ENCODE results near the gene PCGF2.
A peak's percentile ranks its signal among the peaks of the same experiment; 100 is the strongest.

The PCGF2 gene

DNA sequence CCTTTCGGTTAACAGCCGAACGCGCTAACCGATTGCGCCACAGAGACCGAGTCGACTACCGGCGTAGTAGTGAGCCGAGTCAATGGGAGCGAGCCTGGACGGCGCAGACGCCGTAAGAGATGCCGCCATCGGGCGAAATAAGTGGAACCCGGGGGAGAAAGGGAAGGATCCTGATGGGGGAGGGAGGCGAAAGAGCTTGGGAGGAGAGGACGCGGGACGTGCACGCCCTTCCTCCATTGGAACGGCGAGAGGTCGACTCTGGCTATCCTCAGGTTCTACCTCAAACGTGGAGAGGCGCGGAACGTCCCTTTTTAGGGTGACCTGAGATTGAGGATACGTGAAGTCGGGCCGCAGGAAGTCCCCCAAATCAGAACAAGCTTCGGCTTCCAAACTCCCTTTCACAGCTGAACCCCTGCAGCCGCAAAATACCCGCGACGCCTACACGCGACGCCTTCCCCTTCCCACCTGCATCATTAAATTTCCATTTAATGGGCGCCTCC, 3.7 kb upstream of the PCGF2 start:
- peak overlapping the region; percentile 85 for H3K4me3 ChIP-seq (ENCODE audit: control insufficient read depth, low read depth, low read length)
- TF ChIP-seq, protein P1, sequence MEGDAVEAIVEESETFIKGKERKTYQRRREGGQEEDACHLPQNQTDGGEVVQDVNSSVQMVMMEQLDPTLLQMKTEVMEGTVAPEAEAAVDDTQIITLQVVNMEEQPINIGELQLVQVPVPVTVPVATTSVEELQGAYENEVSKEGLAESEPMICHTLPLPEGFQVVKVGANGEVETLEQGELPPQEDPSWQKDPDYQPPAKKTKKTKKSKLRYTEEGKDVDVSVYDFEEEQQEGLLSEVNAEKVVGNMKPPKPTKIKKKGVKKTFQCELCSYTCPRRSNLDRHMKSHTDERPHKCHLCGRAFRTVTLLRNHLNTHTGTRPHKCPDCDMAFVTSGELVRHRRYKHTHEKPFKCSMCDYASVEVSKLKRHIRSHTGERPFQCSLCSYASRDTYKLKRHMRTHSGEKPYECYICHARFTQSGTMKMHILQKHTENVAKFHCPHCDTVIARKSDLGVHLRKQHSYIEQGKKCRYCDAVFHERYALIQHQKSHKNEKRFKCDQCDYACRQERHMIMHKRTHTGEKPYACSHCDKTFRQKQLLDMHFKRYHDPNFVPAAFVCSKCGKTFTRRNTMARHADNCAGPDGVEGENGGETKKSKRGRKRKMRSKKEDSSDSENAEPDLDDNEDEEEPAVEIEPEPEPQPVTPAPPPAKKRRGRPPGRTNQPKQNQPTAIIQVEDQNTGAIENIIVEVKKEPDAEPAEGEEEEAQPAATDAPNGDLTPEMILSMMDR (conservative IDR thresholded peaks at IDR 0.05; ENCODE audit: control insufficient read depth, insufficient read depth, low read depth, low read length) = no peak
- peak; percentile 81 for DNase-seq (ENCODE audit: low read depth)

DNA sequence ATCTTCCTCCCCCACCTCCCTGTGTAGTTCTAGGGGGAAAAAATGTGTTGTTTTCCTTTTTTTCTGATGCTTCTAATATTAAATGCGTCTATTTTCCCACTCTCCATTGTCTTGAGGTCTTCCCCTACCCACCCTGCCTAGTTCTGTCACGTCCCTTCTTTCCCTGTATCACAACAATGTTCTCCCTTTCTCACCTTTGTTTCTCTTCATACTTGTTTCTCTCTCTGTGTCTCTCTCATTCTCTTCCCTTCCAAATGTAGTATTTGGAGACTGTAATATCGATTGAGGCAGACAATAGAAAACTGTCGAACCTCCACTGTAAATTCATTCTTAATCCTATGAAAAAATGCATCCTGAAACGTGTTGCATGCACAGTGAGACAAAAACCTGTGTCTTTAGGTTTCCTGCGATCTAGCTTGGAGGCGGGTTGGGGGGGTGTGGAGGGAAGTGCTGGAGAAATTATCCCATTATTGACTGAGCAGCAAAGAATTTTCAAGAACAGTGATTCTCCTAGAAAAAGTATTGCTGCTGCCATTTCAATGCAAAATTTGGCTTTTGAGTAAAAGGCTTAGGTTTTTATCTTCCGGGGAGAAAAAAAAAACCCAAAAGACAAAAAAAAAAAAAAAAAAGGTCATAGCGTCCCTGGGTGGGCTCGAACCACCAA, 3.1 kb upstream of the PCGF2 start:
- no peak for DNase-seq (ENCODE audit: low read depth)
- TF ChIP-seq, protein P1 (conservative IDR thresholded peaks at IDR 0.05; ENCODE audit: control insufficient read depth, insufficient read depth, low read depth, low read length) = no peak
- peak overlapping the region; percentile 42 for H3K4me3 ChIP-seq (ENCODE audit: control insufficient read depth, low read depth, low read length)

DNA sequence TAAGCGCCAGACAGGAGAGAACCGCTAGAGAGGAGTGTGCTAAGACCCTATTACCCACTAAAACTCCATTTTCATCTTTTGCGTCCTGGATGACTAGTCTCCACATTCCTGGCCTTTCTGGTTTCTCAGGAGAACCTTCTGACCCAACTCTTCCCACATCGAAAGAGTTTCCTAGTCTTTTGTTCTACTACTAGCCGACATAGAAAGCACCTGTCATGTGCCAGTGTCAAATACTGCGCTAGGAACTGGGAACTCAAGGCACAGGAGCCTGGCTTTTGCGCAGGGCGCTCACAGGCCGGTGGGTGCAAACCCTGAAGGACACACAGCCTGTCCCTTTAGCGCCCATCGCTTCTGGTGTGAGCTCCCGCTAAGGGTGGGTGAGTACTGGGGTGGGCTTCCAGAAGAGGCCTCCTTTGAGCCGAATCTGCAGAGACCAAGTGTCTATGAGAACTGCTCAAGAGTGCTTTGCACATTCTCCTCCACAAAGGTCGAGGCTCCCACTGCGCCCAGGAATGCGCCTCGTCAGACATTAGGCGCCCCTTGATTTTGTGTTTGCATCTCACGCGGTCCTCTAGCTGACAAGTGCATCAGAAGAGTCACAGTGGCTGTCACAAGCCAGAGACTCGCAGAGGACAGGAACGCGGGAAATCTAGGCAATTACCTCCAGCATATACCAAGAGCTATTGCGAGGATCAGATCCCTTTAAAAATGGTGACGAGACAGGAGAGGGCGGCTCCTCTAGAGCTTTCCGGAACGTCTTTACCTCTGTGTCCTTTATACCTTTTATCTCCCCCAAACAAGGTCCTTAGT, 2.4 kb upstream of the PCGF2 start:
- TF ChIP-seq, protein P1 (conservative IDR thresholded peaks at IDR 0.05; ENCODE audit: control insufficient read depth, insufficient read depth, low read depth, low read length) = no peak
- peak overlapping the region; percentile 84 for H3K4me3 ChIP-seq (ENCODE audit: control insufficient read depth, low read depth, low read length)
- no peak for DNase-seq (ENCODE audit: low read depth)

DNA sequence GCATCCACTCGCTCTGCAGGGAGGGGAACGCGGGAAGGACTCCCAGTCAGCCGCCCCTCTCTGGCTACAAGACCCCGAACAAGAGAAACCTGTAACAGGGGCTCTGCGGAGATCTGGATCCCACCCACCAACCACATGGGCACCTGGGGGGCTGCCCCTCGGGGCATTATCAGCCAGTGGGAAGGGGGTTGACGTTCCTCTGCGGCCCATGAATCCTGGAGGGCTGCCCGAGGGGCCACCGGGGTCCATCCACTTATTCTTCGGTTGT, 1.8 kb upstream of the PCGF2 start:
- DNase-seq (ENCODE audit: low read depth) = no peak
- TF ChIP-seq, protein P1 (conservative IDR thresholded peaks at IDR 0.05; ENCODE audit: control insufficient read depth, insufficient read depth, low read depth, low read length) = no peak
- peak overlapping the region; percentile 84 for H3K4me3 ChIP-seq (ENCODE audit: control insufficient read depth, low read depth, low read length)

DNA sequence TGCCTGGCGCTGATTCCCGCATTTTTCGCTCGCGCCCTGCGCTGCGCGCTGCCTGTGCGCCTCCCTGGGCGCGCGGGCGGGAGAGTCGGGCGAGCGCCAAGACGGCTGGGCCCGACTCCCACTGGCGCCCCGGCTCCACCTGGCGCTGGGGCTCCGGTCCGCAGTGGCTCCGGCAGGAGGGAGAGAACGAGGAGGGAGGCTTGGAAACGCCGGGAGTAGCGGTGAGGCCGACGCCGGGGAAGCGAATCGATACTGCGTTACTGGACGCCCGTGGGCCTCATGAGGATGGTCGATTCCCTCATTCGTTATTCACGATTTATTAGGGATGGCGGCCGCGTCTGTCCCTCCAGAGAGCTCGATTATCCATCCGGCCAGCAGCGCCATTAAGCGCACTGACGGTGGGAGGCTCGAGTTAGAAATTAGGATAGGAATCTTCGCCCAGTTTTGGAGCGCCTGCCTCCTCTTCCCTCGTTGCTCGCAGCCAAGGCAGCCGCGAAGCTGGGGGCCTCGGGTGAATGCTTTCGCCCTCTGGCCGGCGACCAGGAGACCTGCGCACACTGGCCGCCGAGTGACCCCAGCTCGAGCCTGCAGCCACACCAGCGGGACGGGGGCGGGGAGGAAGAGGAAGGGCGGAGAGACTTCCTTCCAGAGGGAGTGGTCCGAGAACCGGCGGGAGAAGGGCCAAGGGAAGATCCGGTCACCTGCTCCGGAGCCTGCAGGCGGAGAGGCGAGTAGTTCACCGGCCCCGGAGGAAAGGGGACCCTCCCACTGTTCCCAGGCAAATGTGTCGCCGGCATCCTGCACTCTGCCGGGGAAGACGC, 1.3 kb upstream of the PCGF2 start:
- TF ChIP-seq, protein P1 (conservative IDR thresholded peaks at IDR 0.05; ENCODE audit: control insufficient read depth, insufficient read depth, low read depth, low read length) = no peak
- peak overlapping the region; percentile 84 for H3K4me3 ChIP-seq (ENCODE audit: control insufficient read depth, low read depth, low read length)
- peak; percentile 60 for DNase-seq (ENCODE audit: low read depth)

DNA sequence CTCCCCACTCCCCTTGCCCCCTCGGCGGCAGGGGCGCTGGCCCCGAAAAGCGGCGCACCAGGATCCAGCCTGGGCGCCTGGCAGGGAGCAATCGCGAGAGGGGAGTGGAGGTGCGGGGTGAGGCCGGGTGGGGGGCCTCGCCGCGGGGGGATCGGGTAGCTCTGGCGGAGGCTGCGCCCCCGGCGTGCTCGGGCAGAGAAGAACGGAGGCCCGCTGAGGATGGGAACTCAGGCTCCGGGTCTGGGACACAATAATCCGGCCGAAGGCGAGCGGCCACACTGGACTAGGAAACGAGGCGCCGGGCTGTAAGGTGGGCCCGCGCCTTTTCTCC, 721 bp upstream of the PCGF2 start:
- DNase-seq (ENCODE audit: low read depth) = no peak
- TF ChIP-seq, protein P1 (conservative IDR thresholded peaks at IDR 0.05; ENCODE audit: control insufficient read depth, insufficient read depth, low read depth, low read length) = no peak
- peak overlapping the region; percentile 84 for H3K4me3 ChIP-seq (ENCODE audit: control insufficient read depth, low read depth, low read length)
